K562 (cell line): ENCODE results near the gene ADD1. TPM values are rescaled to one million over a fixed set of nuclear protein-coding genes. Genes with fewer than 3 reads are reported as not detected.
A peak's percentile ranks its signal among the peaks of the same experiment; 100 is the strongest.

ENCODE experiments used
- ATAC-seq: fragments of 200-7000 bp; cut with Tn5 transposase; 3 replicates; pipeline ENCODE4 v1.9.1; 2020; ENCODE audit warnings: moderate library complexity
- BruUV-seq: library from RNA; stranded (reverse); fragments of 400-500 nt; replicated peaks from 2 replicates; lab custom pipeline; 2021; lab: Mats Ljungman, UMichigan
- CTCF ChIA-PET: fragments of 300-600 bp; formaldehyde crosslinking; extraction: SDS; loops from one replicate; lab custom pipeline; 2021; ENCODE audit warnings: low intra/inter-chr PET ratio; lab: Yijun Ruan, JAX
- POLR2A ChIA-PET: fragments of 300-600, 350-650 bp; sonication (Branson Sonifier 250); formaldehyde crosslinking; extraction: SDS; loops from one replicate; lab custom pipeline; 2021; ENCODE audit warnings: antibody characterized with exemption, inconsistent platforms; lab: Yijun Ruan, JAX
- DNase-seq, 4 experiments: peaks; one replicate each; pipeline versions ENCODE4 v3.0.0 to v3.0.0-alpha.2; 2011 to 2018; ENCODE audit warnings: low spot score in 3 of 4, mixed read lengths in 3 of 4; ENCODE audit errors: extremely low read depth in 1 of 4
- FAIRE-seq: peaks from 2 replicates; lab custom pipeline; 2011; peaks lifted over from hg19 to GRCh38; lab: Jason Lieb, UNC
- H2AFZ ChIP-seq: 2 replicates; pipeline ENCODE4 v1.6.0; 2011; ENCODE audit warnings: low read depth, low read length, control low read depth, inconsistent platforms
- H3K27ac ChIP-seq: fragments of 200-600 bp; 3 replicates; pipeline ENCODE4 v1.8.0; 2011; ENCODE audit warnings: low read depth, mild to moderate bottlenecking, control low read depth, inconsistent platforms, low read length, moderate library complexity, mixed read lengths; ENCODE audit errors: extremely low read depth
- H3K27me3 ChIP-seq, 2 experiments: fragments of 300-600 bp in 1 of 2; 2 replicates in 1 of 2; 3 replicates in 1 of 2; pipeline versions ENCODE4 v1.6.0 to v1.8.0; 2011; ENCODE audit warnings: inconsistent platforms in 2 of 2, low read length in 2 of 2, mild to moderate bottlenecking in 1 of 2, mixed read lengths in 1 of 2, moderate library complexity in 1 of 2; ENCODE audit not compliant: control insufficient read depth in 2 of 2, insufficient read depth in 2 of 2
- H3K36me3 ChIP-seq: fragments of 300-600 bp; 3 replicates; pipeline ENCODE4 v1.8.0; 2011; ENCODE audit warnings: mild to moderate bottlenecking, low read length, inconsistent platforms; ENCODE audit not compliant: control insufficient read depth, insufficient read depth
- H3K4me1 ChIP-seq, 2 experiments: fragments of 200-600 bp in 1 of 2; replicated peaks in 1 of 2; 2 replicates in 1 of 2; 3 replicates in 1 of 2; pipeline versions ENCODE4 v1.5.1 to v1.8.0; 2011; ENCODE audit warnings: inconsistent platforms in 2 of 2, low read length in 2 of 2, mild to moderate bottlenecking in 1 of 2, mixed read lengths in 1 of 2, moderate library complexity in 1 of 2; ENCODE audit not compliant: control insufficient read depth in 2 of 2, insufficient read depth in 2 of 2
- H3K4me2 ChIP-seq: 2 replicates; pipeline ENCODE4 v1.6.1; 2011; ENCODE audit warnings: low read length, control low read depth, inconsistent platforms, mixed read lengths; ENCODE audit not compliant: insufficient read depth
- H3K4me3 ChIP-seq: fragments of 200-600 bp; sonication (generic), shearing (Covaris generic); 2 replicates; pipeline ENCODE4 v1.5.1; 2016; ENCODE audit warnings: control low read depth, inconsistent platforms
- H3K79me2 ChIP-seq: fragments of 200-600 bp; 3 replicates; pipeline ENCODE4 v1.8.0; 2011; ENCODE audit warnings: low read length, inconsistent platforms; ENCODE audit not compliant: control insufficient read depth, insufficient read depth
- H3K9ac ChIP-seq, 2 experiments: 2 replicates each; pipeline versions ENCODE4 v1.6.0 to v1.6.1; 2011; ENCODE audit warnings: low read depth in 2 of 2, low read length in 2 of 2, control low read depth in 1 of 2, inconsistent platforms in 1 of 2, mild to moderate bottlenecking in 1 of 2, mixed read lengths in 1 of 2; ENCODE audit not compliant: insufficient read depth in 1 of 2
- H3K9me1 ChIP-seq: one replicate; pipeline ENCODE4 v1.6.0; 2011; ENCODE audit warnings: inconsistent platforms, mild to moderate bottlenecking, low read length, moderate library complexity; ENCODE audit not compliant: control insufficient read depth, insufficient read depth
- H3K9me3 ChIP-seq: replicated peaks from 2 replicates; pipeline ENCODE4 v1.5.1; 2011; ENCODE audit warnings: low read depth, low read length, inconsistent platforms; ENCODE audit not compliant: control insufficient read depth, insufficient read depth
- H4K20me1 ChIP-seq: replicated peaks from 2 replicates; pipeline ENCODE4 v1.6.1; 2011; ENCODE audit warnings: low read length, inconsistent platforms, mixed read lengths; ENCODE audit not compliant: control insufficient read depth, insufficient read depth
- ARID1B ChIP-seq: fragments of 450-650 bp; IDR thresholded peaks from 2 replicates; pipeline ENCODE4 v1.6.1; 2016; ENCODE audit warnings: antibody characterized with exemption, mild to moderate bottlenecking, inconsistent platforms
- C11orf30 ChIP-seq: fragments of 450-650 bp; IDR thresholded peaks from 2 replicates; pipeline ENCODE4 v1.6.1; 2016; ENCODE audit warnings: low read depth, mild to moderate bottlenecking
- DMBX1 ChIP-seq: fragments of 250-450 bp; sonication (Bioruptor Pico); IDR thresholded peaks from 2 replicates; pipeline ENCODE4 v1.8.0; 2022; ENCODE audit warnings: inconsistent platforms, mild to moderate bottlenecking, moderate library complexity, borderline replicate concordance
- EP400 ChIP-seq: fragments of 450-650 bp; IDR thresholded peaks from 2 replicates; pipeline ENCODE4 v1.6.1; 2017; ENCODE audit warnings: antibody characterized with exemption, mild to moderate bottlenecking, moderate library complexity
- GABPB1 ChIP-seq: sonication (generic); formaldehyde crosslinking; IDR thresholded peaks from 2 replicates; pipeline ENCODE4 v1.8.0; 2022; ENCODE audit warnings: mild to moderate bottlenecking, missing genetic modification reagents
- HSF4 ChIP-seq: fragments of 250-450 bp; sonication (Bioruptor Pico); IDR thresholded peaks from 2 replicates; pipeline ENCODE4 v2.1.2; 2022; ENCODE audit warnings: mild to moderate bottlenecking, moderate library complexity, borderline replicate concordance
- MAFF ChIP-seq: IDR thresholded peaks from 2 replicates; pipeline ENCODE4 v1.6.1; 2012; ENCODE audit warnings: low read length, improper control_type of control experiment
- ZNF12 ChIP-seq: sonication (generic); formaldehyde crosslinking; IDR thresholded peaks from 2 replicates; pipeline ENCODE4 v1.4.0; 2020; ENCODE audit warnings: mild to moderate bottlenecking, missing genetic modification reagents
- ZNF316 ChIP-seq: fragments of 450-650 bp; IDR thresholded peaks from 2 replicates; pipeline ENCODE4 v1.6.1; 2016
- WGBS: fragments of 100-300 bp; shearing (Covaris generic); methylation state at CpG from one replicate; pipeline ENCODE4 v1.1.6; 2016; ENCODE audit warnings: low coverage, mixed read lengths; ENCODE audit not compliant: insufficient coverage; ENCODE audit errors: missing lambda C conversion rate; 5-methylcytosine and 5-hydroxymethylcytosine counted together
- in situ Hi-C: fragments of 300-500 bp; cut with MboI; formaldehyde crosslinking; loops from 4 replicates; pipeline ENCODE4 v1.15.0; 2018; ENCODE audit warnings: inconsistent platforms, mixed read lengths
- intact Hi-C: fragments of 100-400 bp; cut with micrococcal nuclease; formaldehyde crosslinking; loops from 2 replicates; pipeline ENCODE4 v1.14.2; 2022
- polyA plus RNA-seq, 8 experiments: library from polyadenylated mRNA; depleted of rRNA in 4 of 8; stranded (reverse) in 5 of 8; unstranded in 3 of 8; fragments of >200 nt; fragmentation: Nextera tagmentation in 2 of 8; fragmentation: Illumina TruSeq in 1 of 8; extraction: Ambion mirVana in 2 of 8; extraction: Trizol in 1 of 8; gene quantifications; 2 replicates each; pipeline versions ENCODE4 v1.2.1 to v1.2.3, GENCODE V29; 2011 to 2014; ENCODE audit warnings: inconsistent platforms in 1 of 8, missing spikeins in 1 of 8
- total RNA-seq, 7 experiments: library from RNA; depleted of rRNA in 6 of 7; stranded (reverse); fragments of >200 nt in 6 of 7; fragmentation: Illumina TruSeq in 2 of 7; extraction: Trizol in 2 of 7; gene quantifications; 2 replicates each; pipeline versions ENCODE4 v1.2.1 to v1.2.3, GENCODE V29; 2011 to 2021; ENCODE audit warnings: low replicate concordance in 1 of 7
- TF ChIP-seq, protein P1 (sequence below): fragments of 450-650 bp; IDR thresholded peaks from 2 replicates; pipeline ENCODE4 v1.6.1; 2016; ENCODE audit warnings: mild to moderate bottlenecking, moderate library complexity

ADD1 gene
- total and polyA plus RNA-seq, 9 of the 15 experiments (the other 6 are each of a cell fraction or from before 2014, with no cell fraction given) = 17.5 to 153 (median 74.0) TPM

- H3K9ac ChIP-seq = peak overlapping the region in 1 of 2 experiments; percentile 3; a peak in 2 of 4 replicates
- ChIA-PET POLR2A (interaction anchor here (0.6 to 1.0 kb wide), 2 partner anchors 9 to 1669 kb away, joined by 3 read pairs; no protein-coding TSS in a partner anchor), CTCF (no interaction called here)
- peak; percentile 74 for FAIRE-seq
- no peak overlapping the region for H3K4me3 ChIP-seq
- no peaks in the 10 kb centered on the region for H4K20me1 ChIP-seq
- peaks cover 2 to 10% of the 10 kb centered on the region in 2 experiments; a peak in 3 of 5 replicates for H3K27me3 ChIP-seq
- DNase-seq = peak; percentile 37 to 48 (median 40)
- peak overlapping the region; percentile 90 for H2AFZ ChIP-seq
- H3K9me1 ChIP-seq = no peaks in the 10 kb centered on the region
- no peak overlapping the region; the same call in 2 of the 3 replicates for H3K27ac ChIP-seq
- peaks cover 12% of the 10 kb centered on the region for H3K9me3 ChIP-seq
- no peaks in the 10 kb centered on the region for H3K36me3 ChIP-seq
- intact Hi-C loops = loop anchor here (1.0 kb wide), 1 partner anchor 60 kb away; no protein-coding TSS in a partner anchor
- peak overlapping the region; percentile 50 for H3K4me2 ChIP-seq
- H3K4me1 ChIP-seq = peaks cover 5 to 8% of the 10 kb centered on the region in 2 experiments; a peak in 3 of 5 replicates
- peak; percentile 54 for ATAC-seq
- in situ Hi-C loops = no loop called here
- no peaks in the 10 kb centered on the region for H3K79me2 ChIP-seq
- no TSS peak for BruUV-seq
- WGBS = 40% methylated on average over 14 of the region's 14 CpGs
- TF ChIP-seq GABPB1 (CRISPR knock-in tag) = no peak
- 0 out of 2 replicates have a peak, but pooled peaks have one; percentile 18 for TF ChIP-seq ZNF316
- peak; percentile 26; the same call in 1 of the 2 replicates for TF ChIP-seq EP400
- 0 out of 2 replicates have a peak, but pooled peaks have one; percentile 26 for TF ChIP-seq DMBX1 (CRISPR knock-in tag)
- peak; percentile 16; the same call in 1 of the 2 replicates for TF ChIP-seq ARID1B
- TF ChIP-seq C11orf30 = peak; percentile 35; the same call in 1 of the 2 replicates
- TF ChIP-seq, protein P1, sequence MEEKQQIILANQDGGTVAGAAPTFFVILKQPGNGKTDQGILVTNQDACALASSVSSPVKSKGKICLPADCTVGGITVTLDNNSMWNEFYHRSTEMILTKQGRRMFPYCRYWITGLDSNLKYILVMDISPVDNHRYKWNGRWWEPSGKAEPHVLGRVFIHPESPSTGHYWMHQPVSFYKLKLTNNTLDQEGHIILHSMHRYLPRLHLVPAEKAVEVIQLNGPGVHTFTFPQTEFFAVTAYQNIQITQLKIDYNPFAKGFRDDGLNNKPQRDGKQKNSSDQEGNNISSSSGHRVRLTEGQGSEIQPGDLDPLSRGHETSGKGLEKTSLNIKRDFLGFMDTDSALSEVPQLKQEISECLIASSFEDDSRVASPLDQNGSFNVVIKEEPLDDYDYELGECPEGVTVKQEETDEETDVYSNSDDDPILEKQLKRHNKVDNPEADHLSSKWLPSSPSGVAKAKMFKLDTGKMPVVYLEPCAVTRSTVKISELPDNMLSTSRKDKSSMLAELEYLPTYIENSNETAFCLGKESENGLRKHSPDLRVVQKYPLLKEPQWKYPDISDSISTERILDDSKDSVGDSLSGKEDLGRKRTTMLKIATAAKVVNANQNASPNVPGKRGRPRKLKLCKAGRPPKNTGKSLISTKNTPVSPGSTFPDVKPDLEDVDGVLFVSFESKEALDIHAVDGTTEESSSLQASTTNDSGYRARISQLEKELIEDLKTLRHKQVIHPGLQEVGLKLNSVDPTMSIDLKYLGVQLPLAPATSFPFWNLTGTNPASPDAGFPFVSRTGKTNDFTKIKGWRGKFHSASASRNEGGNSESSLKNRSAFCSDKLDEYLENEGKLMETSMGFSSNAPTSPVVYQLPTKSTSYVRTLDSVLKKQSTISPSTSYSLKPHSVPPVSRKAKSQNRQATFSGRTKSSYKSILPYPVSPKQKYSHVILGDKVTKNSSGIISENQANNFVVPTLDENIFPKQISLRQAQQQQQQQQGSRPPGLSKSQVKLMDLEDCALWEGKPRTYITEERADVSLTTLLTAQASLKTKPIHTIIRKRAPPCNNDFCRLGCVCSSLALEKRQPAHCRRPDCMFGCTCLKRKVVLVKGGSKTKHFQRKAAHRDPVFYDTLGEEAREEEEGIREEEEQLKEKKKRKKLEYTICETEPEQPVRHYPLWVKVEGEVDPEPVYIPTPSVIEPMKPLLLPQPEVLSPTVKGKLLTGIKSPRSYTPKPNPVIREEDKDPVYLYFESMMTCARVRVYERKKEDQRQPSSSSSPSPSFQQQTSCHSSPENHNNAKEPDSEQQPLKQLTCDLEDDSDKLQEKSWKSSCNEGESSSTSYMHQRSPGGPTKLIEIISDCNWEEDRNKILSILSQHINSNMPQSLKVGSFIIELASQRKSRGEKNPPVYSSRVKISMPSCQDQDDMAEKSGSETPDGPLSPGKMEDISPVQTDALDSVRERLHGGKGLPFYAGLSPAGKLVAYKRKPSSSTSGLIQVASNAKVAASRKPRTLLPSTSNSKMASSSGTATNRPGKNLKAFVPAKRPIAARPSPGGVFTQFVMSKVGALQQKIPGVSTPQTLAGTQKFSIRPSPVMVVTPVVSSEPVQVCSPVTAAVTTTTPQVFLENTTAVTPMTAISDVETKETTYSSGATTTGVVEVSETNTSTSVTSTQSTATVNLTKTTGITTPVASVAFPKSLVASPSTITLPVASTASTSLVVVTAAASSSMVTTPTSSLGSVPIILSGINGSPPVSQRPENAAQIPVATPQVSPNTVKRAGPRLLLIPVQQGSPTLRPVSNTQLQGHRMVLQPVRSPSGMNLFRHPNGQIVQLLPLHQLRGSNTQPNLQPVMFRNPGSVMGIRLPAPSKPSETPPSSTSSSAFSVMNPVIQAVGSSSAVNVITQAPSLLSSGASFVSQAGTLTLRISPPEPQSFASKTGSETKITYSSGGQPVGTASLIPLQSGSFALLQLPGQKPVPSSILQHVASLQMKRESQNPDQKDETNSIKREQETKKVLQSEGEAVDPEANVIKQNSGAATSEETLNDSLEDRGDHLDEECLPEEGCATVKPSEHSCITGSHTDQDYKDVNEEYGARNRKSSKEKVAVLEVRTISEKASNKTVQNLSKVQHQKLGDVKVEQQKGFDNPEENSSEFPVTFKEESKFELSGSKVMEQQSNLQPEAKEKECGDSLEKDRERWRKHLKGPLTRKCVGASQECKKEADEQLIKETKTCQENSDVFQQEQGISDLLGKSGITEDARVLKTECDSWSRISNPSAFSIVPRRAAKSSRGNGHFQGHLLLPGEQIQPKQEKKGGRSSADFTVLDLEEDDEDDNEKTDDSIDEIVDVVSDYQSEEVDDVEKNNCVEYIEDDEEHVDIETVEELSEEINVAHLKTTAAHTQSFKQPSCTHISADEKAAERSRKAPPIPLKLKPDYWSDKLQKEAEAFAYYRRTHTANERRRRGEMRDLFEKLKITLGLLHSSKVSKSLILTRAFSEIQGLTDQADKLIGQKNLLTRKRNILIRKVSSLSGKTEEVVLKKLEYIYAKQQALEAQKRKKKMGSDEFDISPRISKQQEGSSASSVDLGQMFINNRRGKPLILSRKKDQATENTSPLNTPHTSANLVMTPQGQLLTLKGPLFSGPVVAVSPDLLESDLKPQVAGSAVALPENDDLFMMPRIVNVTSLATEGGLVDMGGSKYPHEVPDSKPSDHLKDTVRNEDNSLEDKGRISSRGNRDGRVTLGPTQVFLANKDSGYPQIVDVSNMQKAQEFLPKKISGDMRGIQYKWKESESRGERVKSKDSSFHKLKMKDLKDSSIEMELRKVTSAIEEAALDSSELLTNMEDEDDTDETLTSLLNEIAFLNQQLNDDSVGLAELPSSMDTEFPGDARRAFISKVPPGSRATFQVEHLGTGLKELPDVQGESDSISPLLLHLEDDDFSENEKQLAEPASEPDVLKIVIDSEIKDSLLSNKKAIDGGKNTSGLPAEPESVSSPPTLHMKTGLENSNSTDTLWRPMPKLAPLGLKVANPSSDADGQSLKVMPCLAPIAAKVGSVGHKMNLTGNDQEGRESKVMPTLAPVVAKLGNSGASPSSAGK = peak; percentile 67
- no peak for TF ChIP-seq HSF4 (CRISPR knock-in tag)
- TF ChIP-seq MAFF = 0 out of 2 replicates have a peak, but pooled peaks have one; percentile 2
- TF ChIP-seq ZNF12 (CRISPR knock-in tag) = peak; percentile 49; the same call in 1 of the 2 replicates
These were observed 133.8 kb downstream of the ADD1 start for GRCh38 chr4:2977211-2978088.
